DND-41 (cell line): Measurements from ENCODE around the gene PROCR.
A peak's percentile ranks its signal among the peaks of the same experiment; 100 is the strongest.

Experiments
- ATAC-seq: fragments of 200-7000 bp; cut with Tn5 transposase; 3 replicates; pipeline ENCODE4 v1.9.1; 2021; ENCODE audit warnings: low read depth; ENCODE audit not compliant: insufficient read depth
- DNase-seq: peaks from one replicate; pipeline ENCODE4 v3.0.0-alpha.2; 2020
- H2AFZ ChIP-seq: 2 replicates; pipeline ENCODE4 v1.6.0; 2012; ENCODE audit warnings: low read depth, low read length
- H3K27ac ChIP-seq: 2 replicates; pipeline ENCODE4 v1.5.1; 2012; ENCODE audit warnings: low read length, inconsistent platforms
- H3K27me3 ChIP-seq: fragments of 200-600 bp; sonication (generic); 2 replicates; pipeline ENCODE4 v1.6.0; 2012; ENCODE audit warnings: low read length, mild to moderate bottlenecking, inconsistent platforms; ENCODE audit not compliant: insufficient read depth, poor library complexity
- H3K36me3 ChIP-seq: 2 replicates; pipeline ENCODE4 v1.5.1; 2012; ENCODE audit warnings: low read length, inconsistent platforms; ENCODE audit not compliant: insufficient read depth
- H3K4me1 ChIP-seq: 2 replicates; pipeline ENCODE4 v1.5.1; 2012; ENCODE audit warnings: mild to moderate bottlenecking, low read length; ENCODE audit not compliant: insufficient read depth
- H3K4me2 ChIP-seq: 2 replicates; pipeline ENCODE4 v1.6.0; 2012; ENCODE audit warnings: mild to moderate bottlenecking, moderate library complexity, low read length, inconsistent platforms; ENCODE audit not compliant: insufficient read depth
- H3K4me3 ChIP-seq, 2 experiments: fragments of 200-600 bp in 1 of 2; shearing (Covaris generic) in 1 of 2; 2 replicates each; pipeline ENCODE4 v1.5.1; 2012 to 2016; ENCODE audit warnings: inconsistent platforms in 2 of 2, low read length in 2 of 2, mild to moderate bottlenecking in 2 of 2, low read depth in 1 of 2, moderate library complexity in 1 of 2
- H3K79me2 ChIP-seq: 2 replicates; pipeline ENCODE4 v1.6.0; 2012; ENCODE audit warnings: low read length, inconsistent platforms; ENCODE audit not compliant: insufficient read depth
- H3K9ac ChIP-seq: 2 replicates; pipeline ENCODE4 v1.6.0; 2012; ENCODE audit warnings: low read depth, mild to moderate bottlenecking, inconsistent platforms, low read length, moderate library complexity
- H3K9me3 ChIP-seq: 2 replicates; pipeline ENCODE4 v1.5.1; 2012; ENCODE audit warnings: low read length, moderate library complexity, mild to moderate bottlenecking, inconsistent platforms; ENCODE audit not compliant: insufficient read depth, severe bottlenecking
- H4K20me1 ChIP-seq: 2 replicates; pipeline ENCODE4 v1.6.0; 2012; ENCODE audit warnings: low read length; ENCODE audit not compliant: insufficient read depth
- EZH2 ChIP-seq: IDR thresholded peaks from 3 replicates; pipeline ENCODE4 v1.6.1; 2012; ENCODE audit warnings: borderline replicate concordance, low read depth, mild to moderate bottlenecking, moderate library complexity, low read length, inconsistent platforms; ENCODE audit not compliant: severe bottlenecking
- TF ChIP-seq, protein P1 (sequence below): IDR thresholded peaks from 2 replicates; pipeline ENCODE4 v1.5.1; 2012; ENCODE audit warnings: borderline replicate concordance, low read length, moderate library complexity, mild to moderate bottlenecking; ENCODE audit not compliant: poor library complexity, severe bottlenecking; ENCODE audit errors: extremely low read depth

The PROCR gene

DNA sequence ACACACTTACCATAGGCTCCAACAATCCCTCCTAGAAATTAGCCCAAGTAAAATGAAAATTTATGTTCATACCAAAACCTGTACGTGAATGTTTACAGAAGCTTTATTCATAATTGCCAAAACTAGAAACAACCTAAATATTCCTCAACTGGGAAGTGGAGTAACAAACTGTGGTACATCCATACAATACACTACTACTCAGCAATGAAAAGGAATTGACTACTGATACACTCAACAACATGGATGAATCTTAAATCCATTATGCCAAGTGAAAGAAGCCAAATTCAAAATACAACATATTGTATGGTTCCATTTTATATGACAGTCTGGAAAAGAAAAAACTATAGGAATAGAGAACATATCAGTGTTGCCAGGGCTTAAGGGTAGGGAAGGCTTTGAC is 34.9 kb downstream of the PROCR start:
- DNase-seq (no peak), ATAC-seq (no peak)
- Histone ChIP-seq H3K4me3 (no peak overlapping the region), H2AFZ (no peak overlapping the region), H3K36me3 (no peaks in the 10 kb centered on the region), H3K79me2 (no peaks in the 10 kb centered on the region), H3K4me1 (no peaks in the 10 kb centered on the region), H3K4me2 (no peak overlapping the region), H3K27me3 (no peaks in the 10 kb centered on the region), H3K9me3 (no peaks in the 10 kb centered on the region), H4K20me1 (no peaks in the 10 kb centered on the region), H3K9ac (no peak overlapping the region), H3K27ac (no peak overlapping the region)
- TF ChIP-seq, protein P1, sequence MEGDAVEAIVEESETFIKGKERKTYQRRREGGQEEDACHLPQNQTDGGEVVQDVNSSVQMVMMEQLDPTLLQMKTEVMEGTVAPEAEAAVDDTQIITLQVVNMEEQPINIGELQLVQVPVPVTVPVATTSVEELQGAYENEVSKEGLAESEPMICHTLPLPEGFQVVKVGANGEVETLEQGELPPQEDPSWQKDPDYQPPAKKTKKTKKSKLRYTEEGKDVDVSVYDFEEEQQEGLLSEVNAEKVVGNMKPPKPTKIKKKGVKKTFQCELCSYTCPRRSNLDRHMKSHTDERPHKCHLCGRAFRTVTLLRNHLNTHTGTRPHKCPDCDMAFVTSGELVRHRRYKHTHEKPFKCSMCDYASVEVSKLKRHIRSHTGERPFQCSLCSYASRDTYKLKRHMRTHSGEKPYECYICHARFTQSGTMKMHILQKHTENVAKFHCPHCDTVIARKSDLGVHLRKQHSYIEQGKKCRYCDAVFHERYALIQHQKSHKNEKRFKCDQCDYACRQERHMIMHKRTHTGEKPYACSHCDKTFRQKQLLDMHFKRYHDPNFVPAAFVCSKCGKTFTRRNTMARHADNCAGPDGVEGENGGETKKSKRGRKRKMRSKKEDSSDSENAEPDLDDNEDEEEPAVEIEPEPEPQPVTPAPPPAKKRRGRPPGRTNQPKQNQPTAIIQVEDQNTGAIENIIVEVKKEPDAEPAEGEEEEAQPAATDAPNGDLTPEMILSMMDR, result no peak
- TF ChIP-seq EZH2, result no peak

DNA sequence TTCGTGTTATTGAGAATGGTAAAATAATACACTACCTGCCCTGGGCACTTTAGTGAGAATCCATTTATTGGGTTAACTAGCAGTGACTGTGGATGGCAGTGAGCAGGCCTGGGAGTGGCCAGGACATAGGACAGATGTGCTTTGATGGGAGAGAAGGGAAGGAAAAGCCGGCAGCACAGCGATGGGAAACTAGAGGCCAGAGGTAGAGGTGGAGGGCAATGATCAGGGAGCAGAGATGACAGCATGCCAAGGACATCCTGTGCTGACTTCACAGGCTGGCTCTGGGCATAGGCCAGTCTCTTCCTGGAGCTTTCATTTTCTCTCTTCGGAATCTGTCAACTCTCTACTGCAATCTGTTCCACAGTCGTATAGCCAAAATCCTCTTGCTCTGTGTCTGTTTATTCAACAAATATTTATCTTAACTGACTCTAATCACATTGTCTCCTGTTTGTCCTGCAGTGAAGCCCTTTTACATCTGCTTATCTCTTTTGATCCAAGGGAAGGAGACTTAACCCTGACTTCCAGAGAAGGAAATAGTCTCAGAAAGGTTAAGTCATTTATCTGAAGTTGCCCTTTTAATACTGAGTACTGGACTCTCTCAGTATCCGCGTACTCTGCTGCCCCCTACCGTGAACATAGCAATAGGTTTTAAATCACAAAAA is 36.2 kb downstream of the PROCR start:
- TF ChIP-seq, protein P1, result peak; percentile 91
- TF ChIP-seq EZH2, result no peak
- ATAC-seq (peak; percentile 99), DNase-seq (peak; percentile 81)
- Histone ChIP-seq H3K79me2 (no peaks in the 10 kb centered on the region), H3K27ac (no peak overlapping the region), H3K9me3 (no peaks in the 10 kb centered on the region), H3K9ac (no peak overlapping the region), H4K20me1 (no peaks in the 10 kb centered on the region), H3K4me2 (no peak overlapping the region), H3K4me1 (no peaks in the 10 kb centered on the region), H3K4me3 (no peak overlapping the region), H3K27me3 (no peaks in the 10 kb centered on the region), H2AFZ (no peak overlapping the region), H3K36me3 (no peaks in the 10 kb centered on the region)

DNA sequence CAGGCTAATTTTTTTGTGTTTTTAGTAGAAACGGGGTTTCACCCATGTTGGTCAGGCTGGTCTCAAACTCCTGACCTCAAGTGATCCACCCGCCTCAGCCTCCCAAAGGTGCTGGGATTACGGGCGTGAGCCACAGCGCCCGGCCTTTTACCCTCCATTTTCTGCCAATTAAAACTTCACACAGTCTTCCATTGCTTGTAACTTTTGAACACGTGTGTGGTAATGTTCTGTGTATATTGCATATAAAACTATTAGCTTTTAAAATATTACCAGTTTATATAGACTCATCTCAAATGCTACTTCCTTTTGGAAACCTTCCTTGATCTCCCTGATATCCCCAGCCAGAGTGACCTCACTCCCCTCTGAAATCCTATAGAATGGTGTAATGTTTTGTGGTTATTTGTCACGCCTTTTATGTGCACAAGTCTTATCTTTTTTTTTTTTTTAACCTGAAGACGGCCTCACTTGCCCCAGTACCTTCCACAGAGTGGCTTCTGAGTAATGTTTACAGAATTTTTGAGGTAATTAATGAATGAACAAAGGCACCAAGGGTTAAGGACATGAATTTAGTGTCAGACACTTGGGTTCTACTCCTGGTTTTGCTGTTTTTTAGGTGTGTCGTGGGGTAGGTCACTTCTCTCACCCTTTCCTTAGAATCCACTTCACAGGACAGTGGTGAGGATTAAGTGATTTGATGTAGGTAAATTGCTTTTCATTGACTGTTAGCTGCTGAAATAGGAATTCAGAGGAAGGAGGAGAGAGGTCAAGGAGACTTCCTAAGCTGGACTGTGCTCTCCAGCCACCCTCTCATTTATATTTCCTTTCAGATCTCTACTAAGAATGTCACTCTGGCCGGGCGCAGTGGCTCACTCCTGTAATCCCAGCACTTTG is 43.4 kb downstream of the PROCR start:
- ATAC-seq (no peak), DNase-seq (no peak)
- Histone ChIP-seq H3K36me3 (no peaks in the 10 kb centered on the region), H3K27ac (no peak overlapping the region), H2AFZ (no peak overlapping the region), H4K20me1 (no peaks in the 10 kb centered on the region), H3K9me3 (no peaks in the 10 kb centered on the region), H3K9ac (no peak overlapping the region), H3K4me1 (no peaks in the 10 kb centered on the region), H3K27me3 (peaks cover 9% of the 10 kb centered on the region), H3K4me3 (no peak overlapping the region), H3K79me2 (no peaks in the 10 kb centered on the region), H3K4me2 (no peak overlapping the region)
- TF ChIP-seq, protein P1, result no peak
- no peak for TF ChIP-seq EZH2
